Vagina (tissue), 2 donors: ENCODE data around the gene STEAP1. TPM values are rescaled to one million over a fixed set of nuclear protein-coding genes. Genes with fewer than 3 reads are reported as not detected.

ENCODE experiments used
- DNase-seq, 2 donors: peaks; one replicate each; pipeline ENCODE4 v3.0.0-alpha.2; 2017; ENCODE audit errors: extremely low spot score in 2 of 2
- H3K27ac ChIP-seq: fragments of 200-600 bp; sonication (generic); one replicate; pipeline ENCODE4 v1.5.1; 2019
- H3K27me3 ChIP-seq: fragments of 200-600 bp; sonication (generic); one replicate; pipeline ENCODE4 v1.5.1; 2019
- H3K36me3 ChIP-seq, 2 donors: fragments of 200-600 bp; sonication (generic); one replicate each; pipeline ENCODE4 v1.5.1; 2017 to 2019
- H3K4me1 ChIP-seq: fragments of 200-600 bp; sonication (generic); one replicate; pipeline ENCODE4 v1.5.1; 2019
- H3K4me3 ChIP-seq, 2 donors: fragments of 200-600 bp; sonication (generic); 1 replicate in 1 of 2; 2 replicates in 1 of 2; pipeline ENCODE4 v1.5.1; 2016 to 2019
- H3K9me3 ChIP-seq: fragments of 200-600 bp; sonication (generic); one replicate; pipeline ENCODE4 v1.5.1; 2019
- CTCF ChIP-seq, 3 experiments: fragments of 450-650 bp in 2 of 3; fragments of 200-600 bp in 1 of 3; sonication (generic) in 1 of 3; IDR thresholded peaks; one replicate each; pipeline ENCODE4 v1.5.1; 2017 to 2019; ENCODE audit warnings: antibody characterized with exemption in 3 of 3, mild to moderate bottlenecking in 2 of 3, moderate library complexity in 2 of 3
- POLR2A ChIP-seq, 2 donors: fragments of 450-650 bp; IDR thresholded peaks; one replicate each; pipeline ENCODE4 v1.6.1; 2017; ENCODE audit warnings: antibody characterized with exemption in 2 of 2, mild to moderate bottlenecking in 2 of 2, moderate library complexity in 2 of 2
- POLR2AphosphoS5 ChIP-seq, 2 donors: sonication (generic); formaldehyde crosslinking; IDR thresholded peaks; one replicate each; pipeline ENCODE4 v1.9.0; 2017; ENCODE audit warnings: antibody characterized with exemption in 2 of 2, mild to moderate bottlenecking in 2 of 2, low read depth in 1 of 2; ENCODE audit not compliant: insufficient read depth in 1 of 2
- intact Hi-C: fragments of 100-400 bp; cut with DNase I; formaldehyde crosslinking; loops from one replicate; pipeline ENCODE4 v1.15.1; 2023
- total RNA-seq: library from RNA; depleted of rRNA; stranded (reverse); fragments of >200 nt; gene quantifications from one replicate; pipeline ENCODE4 v1.2.3, GENCODE V29; 2016

STEAP1 gene
- total RNA-seq, 1 donor from 2014 or later = 24.3 TPM

- H3K27ac ChIP-seq = no peak overlapping the region
- TF ChIP-seq POLR2AphosphoS5 (IDR thresholded peaks at IDR 0.05; ENCODE audit: insufficient read depth in 1 of 2, low read depth in 1 of 2) (no peak), POLR2A (IDR thresholded peaks at IDR 0.05) (no peak), CTCF (IDR thresholded peaks at IDR 0.05) (no peak)
Measured at GRCh38 chr7:90173127-90173844, 19.0 kb downstream of the STEAP1 start.

DNA sequence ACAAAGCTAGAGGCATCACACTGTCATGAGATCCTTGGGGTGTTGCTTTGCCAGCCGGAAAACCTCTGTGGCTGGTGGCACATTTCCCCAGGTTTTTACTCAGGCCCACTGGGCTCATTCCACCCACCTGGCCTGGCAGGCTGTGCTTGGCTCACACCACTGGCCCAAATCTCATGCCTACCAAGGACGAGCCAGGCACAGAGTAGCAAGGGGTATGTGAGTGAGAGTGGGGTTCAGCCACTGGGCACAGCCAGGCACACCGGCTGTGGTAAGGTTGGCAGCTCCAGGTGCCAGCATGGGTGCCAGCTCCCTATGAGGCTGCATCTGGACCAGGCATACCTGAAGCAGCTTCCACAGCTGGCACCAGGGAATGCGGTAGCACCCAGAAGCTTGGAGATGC, 21.4 kb downstream of the STEAP1 start:
- no peak for TF ChIP-seq POLR2AphosphoS5 (IDR thresholded peaks at IDR 0.05; ENCODE audit: insufficient read depth in 1 of 2, low read depth in 1 of 2)
- TF ChIP-seq CTCF (IDR thresholded peaks at IDR 0.05) = no peak
- TF ChIP-seq POLR2A (IDR thresholded peaks at IDR 0.05) = no peak
- DNase-seq = no peak
- Histone ChIP-seq H3K4me1 (no peaks in the 10 kb centered on the region), H3K27me3 (no peaks in the 10 kb centered on the region), H3K9me3 (no peaks in the 10 kb centered on the region), H3K27ac (no peak overlapping the region), H3K4me3 (no peak overlapping the region), H3K36me3 (no peaks in the 10 kb centered on the region)
- intact Hi-C loops = no loop called here

More at GRCh38 chr7:90173127-90173844, 19.0 kb downstream of the STEAP1 start:
- Histone ChIP-seq H3K36me3 (no peaks in the 10 kb centered on the region), H3K27me3 (no peaks in the 10 kb centered on the region), H3K9me3 (no peaks in the 10 kb centered on the region), H3K4me3 (no peak overlapping the region), H3K4me1 (no peaks in the 10 kb centered on the region)
- no peak for DNase-seq
- intact Hi-C loops = no loop called here

DNA sequence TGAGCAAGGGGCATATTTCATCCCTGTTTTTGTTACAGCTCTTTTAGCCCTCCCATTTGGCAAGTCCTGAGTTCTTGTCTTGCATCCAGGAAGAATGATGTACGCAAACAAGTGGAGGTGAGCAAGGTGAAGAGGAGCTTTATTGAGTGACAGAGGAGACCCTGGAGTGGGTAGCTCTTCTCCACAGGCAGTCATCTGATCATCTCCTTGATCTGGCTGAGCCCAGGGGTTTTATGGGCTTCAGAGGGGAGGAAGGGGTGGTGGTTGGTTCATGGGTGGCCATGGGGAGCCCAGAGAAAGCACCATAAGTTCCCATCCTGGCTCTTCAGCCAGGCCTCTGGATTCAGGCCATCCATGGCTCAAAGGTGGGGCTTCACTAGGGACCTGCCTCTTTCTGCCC, 21.9 kb downstream of the STEAP1 start:
- Histone ChIP-seq H3K36me3 (no peaks in the 10 kb centered on the region), H3K9me3 (no peaks in the 10 kb centered on the region), H3K27me3 (no peaks in the 10 kb centered on the region), H3K27ac (no peak overlapping the region), H3K4me3 (no peak overlapping the region), H3K4me1 (no peaks in the 10 kb centered on the region)
- TF ChIP-seq POLR2AphosphoS5 (IDR thresholded peaks at IDR 0.05; ENCODE audit: insufficient read depth in 1 of 2, low read depth in 1 of 2) (no peak), CTCF (IDR thresholded peaks at IDR 0.05) (no peak), POLR2A (IDR thresholded peaks at IDR 0.05) (no peak)
- intact Hi-C loops = no loop called here
- DNase-seq = no peak

GRCh38 chr7:90178166-90178565, 23.9 kb downstream of the STEAP1 start:
- H3K9me3 ChIP-seq = no peaks in the 10 kb centered on the region
- no peaks in the 10 kb centered on the region for H3K4me1 ChIP-seq
- intact Hi-C loops = no loop called here
- H3K4me3 ChIP-seq = no peak overlapping the region
- DNase-seq = no peak
- no peaks in the 10 kb centered on the region for H3K27me3 ChIP-seq
- H3K36me3 ChIP-seq = no peaks in the 10 kb centered on the region
- no peak overlapping the region for H3K27ac ChIP-seq
- TF ChIP-seq CTCF (IDR thresholded peaks at IDR 0.05) (no peak), POLR2AphosphoS5 (IDR thresholded peaks at IDR 0.05; ENCODE audit: insufficient read depth in 1 of 2, low read depth in 1 of 2) (no peak), POLR2A (IDR thresholded peaks at IDR 0.05) (no peak)

DNA sequence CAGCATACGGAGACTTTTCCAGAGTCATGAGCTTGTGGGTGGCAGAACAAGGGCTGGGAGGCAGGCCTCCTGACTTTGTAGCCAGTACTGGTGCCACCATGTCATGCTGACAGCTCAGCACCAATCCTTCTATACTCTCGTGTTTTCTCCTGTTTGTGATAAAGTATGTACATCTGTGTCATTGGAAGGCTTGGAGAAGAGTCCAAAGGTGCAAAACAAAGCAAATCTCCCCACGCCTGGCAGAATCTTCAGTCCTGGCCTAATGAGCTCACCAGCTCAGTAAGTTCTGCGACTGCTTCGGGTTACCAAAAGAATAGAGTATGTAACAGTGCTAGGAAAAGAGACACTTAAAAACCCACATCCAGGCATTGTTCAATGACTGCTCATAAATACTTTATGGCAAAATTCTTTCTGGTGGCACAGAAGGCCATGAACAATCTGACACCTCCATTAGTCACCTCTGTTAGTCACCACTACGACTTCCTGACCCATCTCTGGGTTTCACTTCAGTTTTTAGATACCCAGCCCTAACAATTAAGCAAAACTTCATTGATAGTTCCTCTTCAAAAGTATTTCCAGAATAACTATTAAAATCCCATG, 24.5 kb downstream of the STEAP1 start:
- no peak overlapping the region for H3K27ac ChIP-seq
- H3K9me3 ChIP-seq = no peaks in the 10 kb centered on the region
- no peaks in the 10 kb centered on the region for H3K36me3 ChIP-seq
- H3K4me1 ChIP-seq = no peaks in the 10 kb centered on the region
- H3K27me3 ChIP-seq = no peaks in the 10 kb centered on the region
- no peak for DNase-seq
- intact Hi-C loops = no loop called here
- no peak for TF ChIP-seq CTCF (IDR thresholded peaks at IDR 0.05)
- no peak overlapping the region for H3K4me3 ChIP-seq
